ENCODE measurements around the gene CLDN3.
A peak's percentile ranks its signal among the peaks of the same experiment; 100 is the strongest.

Gene CLDN3

DNA sequence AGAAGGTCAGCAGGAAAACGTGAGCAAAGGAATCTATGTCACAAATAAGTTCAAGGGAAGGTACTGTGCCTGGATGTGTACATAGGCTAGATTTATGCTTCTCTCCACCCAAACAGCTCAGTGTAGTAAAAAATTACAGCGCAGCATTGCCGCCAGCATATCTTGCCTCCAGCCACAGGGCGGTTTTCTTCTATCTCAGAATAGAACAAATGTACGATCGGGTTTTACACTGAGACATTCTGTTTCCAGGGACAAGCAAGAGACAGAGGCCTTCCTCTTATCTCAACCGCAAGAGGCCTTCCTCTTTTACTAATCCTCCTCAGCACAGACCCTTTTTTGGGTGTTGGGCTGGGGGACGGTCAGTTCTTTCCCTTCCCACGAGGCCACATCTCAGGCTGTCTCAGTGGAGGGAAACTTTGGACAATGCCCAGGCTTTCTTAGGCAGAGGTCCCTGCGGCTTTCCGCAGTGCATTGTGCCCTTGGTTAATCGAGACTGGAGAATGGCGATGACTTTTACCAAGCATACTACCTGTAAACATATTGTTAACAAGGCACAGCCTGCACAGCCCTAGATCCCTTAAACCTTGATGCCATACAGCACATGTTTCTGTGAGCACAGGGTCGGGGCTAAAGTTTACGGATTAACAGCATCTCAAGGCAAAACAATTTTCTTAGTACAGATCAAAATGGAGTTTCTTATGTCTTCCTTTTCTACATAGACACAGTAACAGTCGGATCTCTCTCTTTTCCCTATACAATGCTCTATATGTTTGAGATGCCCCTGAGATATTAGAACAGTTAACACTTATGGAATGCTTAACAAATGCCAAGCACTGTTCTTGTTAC, 19.9 kb downstream of the CLDN3 start:
- H3K4me3 ChIP-seq (ENCODE audit: low read length), result no peak overlapping the region
- no peak for TF ChIP-seq ZNF274 (IDR thresholded peaks at IDR 0.05; ENCODE audit: low read depth, low read length)

DNA sequence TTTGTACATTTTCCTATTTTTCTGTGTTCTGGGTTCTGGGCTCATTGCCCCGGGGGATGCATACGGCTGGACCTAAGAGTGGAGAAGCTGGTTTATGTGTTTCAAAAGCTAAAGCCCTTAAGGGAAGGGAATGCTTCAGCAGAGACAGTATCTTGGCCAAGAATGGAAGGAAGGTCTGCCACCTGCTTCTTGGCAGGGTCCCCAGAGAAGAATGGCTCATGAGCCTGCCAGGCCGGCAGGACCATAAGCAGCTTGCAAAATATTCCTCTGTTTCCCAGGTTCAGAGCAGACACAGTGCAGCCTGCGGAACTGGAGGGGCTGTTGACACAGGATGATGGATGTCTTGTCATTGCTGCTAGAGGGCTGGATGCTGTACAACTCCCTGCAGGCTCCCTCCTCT, 23.7 kb downstream of the CLDN3 start:
- no peak for TF ChIP-seq ZNF274 (IDR thresholded peaks at IDR 0.05; ENCODE audit: low read depth, low read length)
- H3K4me3 ChIP-seq (ENCODE audit: low read length), result no peak overlapping the region

DNA sequence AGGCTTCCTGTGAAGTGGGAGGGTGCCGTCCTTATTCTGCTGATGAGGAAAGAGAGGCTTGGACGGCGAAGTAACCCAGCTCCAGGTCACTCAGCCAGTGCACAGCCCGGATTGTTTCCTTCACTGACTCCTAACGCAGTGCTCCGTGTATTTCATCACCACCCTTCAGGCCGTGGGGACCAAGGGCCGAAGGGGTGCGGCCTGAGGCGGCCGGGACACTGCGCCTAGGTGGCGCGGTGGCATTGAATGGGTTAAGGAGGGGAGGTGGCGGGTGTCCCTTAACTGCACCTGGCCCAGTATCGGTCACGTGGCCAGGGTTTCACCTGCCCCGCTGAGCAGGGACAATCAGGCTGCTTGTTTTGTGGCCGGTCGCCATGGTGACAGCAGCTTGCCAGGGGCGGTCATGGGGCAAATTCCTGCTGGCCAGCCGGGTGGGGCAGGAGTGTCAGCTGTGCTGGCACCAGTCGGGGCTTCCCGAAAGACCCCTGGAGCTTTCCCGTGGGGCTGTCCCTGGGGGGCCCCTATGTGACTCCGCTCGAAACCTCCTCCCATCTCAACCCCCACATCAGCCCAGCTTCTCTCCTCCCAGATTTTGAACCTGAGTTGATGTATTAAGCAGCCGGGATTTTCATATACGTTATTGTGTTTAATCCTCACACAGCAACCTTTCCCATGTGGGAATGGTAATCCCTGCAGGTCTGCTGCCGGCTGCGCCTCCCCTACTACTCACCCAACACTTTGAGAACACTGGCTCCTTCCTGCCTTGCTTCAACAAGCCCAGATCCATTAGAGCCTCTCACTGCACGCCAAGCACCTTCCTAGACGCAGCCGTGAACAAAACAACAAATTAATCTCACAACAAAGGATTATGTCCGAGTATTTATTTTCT, 27.1 kb downstream of the CLDN3 start:
- no peak overlapping the region for H3K4me3 ChIP-seq (ENCODE audit: low read length)
- TF ChIP-seq ZNF274 (IDR thresholded peaks at IDR 0.05; ENCODE audit: low read depth, low read length), result no peak

DNA sequence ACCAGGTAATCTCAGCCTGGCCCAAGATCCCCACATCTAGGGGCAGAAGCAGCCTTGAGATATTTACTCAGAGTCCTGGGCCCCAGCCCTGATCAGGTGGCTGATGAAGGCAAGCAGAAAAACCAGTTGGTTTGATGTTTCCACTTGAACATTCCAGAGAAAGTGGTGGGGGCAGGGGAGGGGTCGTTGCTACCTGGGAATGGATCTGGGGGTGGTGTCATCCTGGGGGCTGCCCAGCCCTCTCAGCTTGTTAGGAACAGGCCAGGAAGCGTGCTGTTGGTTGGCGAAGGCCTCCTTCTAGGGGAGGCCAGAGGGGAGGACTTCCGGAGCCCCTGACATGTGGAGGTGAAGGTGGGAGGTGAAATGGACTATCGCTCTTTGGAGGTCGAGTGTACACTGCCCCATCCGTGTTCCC, 27.7 kb downstream of the CLDN3 start:
- H3K4me3 ChIP-seq (ENCODE audit: low read length), result no peak overlapping the region
- no peak for TF ChIP-seq ZNF274 (IDR thresholded peaks at IDR 0.05; ENCODE audit: low read depth, low read length)

DNA sequence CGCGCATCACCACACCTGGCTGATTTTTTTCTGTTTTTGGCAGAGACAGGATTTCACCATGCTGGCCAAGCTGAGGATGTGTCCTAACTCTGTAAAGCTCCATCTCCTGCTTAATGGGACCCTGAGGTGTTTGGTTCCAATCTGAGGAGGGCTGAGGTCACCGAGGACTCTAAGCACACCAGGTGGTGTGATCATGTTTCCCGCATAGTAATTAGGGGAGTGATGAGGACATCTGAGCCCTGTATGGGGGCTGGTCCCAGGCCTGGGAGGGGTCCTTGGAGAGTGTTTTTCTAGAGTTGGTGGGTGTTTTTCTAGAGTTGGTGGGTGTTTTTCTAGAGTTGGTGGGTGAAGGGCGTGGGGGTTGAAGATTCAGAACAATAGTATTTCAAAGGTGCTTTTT, 28.5 kb downstream of the CLDN3 start:
- no peak overlapping the region for H3K4me3 ChIP-seq (ENCODE audit: low read length)
- TF ChIP-seq ZNF274 (IDR thresholded peaks at IDR 0.05; ENCODE audit: low read depth, low read length), result no peak

DNA sequence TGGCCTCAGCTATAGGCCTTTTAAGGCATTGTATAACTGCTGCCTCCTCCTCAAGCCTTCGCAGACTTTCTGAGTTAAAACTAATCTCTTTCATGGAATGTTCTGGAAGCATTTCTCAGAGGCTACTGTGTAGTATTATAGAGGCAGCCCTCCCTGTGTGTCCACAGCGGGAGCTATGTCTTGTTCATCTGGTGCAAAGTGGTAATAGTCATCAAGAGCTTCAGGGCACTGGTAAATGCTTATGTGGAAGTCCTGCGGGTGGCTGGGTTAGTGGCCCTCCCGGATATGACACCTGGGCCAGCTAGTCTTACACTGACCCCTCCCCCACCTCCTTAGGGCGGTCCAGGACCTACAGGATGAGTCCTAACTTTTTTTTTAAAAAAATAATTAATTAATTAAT, 29.3 kb downstream of the CLDN3 start:
- H3K4me3 ChIP-seq (ENCODE audit: low read length), result no peak overlapping the region
- no peak for TF ChIP-seq ZNF274 (IDR thresholded peaks at IDR 0.05; ENCODE audit: low read depth, low read length)

DNA sequence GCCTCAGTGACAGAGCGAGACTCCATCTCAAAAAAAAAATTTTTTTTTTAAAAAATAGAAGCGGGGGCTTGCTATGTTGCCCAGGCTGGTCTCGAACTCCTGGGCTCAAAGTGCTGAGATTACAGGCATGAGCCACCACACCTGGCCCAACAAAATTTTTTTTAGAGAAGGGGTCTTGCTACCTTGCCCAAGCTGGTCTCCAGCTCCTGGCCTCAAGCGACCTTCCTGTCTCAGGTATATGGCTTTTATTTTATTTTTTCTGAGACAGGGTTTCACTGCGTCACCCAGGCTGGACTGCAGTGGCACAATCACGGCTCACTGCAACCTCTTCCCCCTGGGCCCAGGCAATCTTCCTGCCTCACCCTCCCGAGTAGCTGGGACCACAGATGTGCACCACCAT, 29.9 kb downstream of the CLDN3 start:
- no peak for TF ChIP-seq ZNF274 (IDR thresholded peaks at IDR 0.05; ENCODE audit: low read depth, low read length)
- no peak overlapping the region for H3K4me3 ChIP-seq (ENCODE audit: low read length)

DNA sequence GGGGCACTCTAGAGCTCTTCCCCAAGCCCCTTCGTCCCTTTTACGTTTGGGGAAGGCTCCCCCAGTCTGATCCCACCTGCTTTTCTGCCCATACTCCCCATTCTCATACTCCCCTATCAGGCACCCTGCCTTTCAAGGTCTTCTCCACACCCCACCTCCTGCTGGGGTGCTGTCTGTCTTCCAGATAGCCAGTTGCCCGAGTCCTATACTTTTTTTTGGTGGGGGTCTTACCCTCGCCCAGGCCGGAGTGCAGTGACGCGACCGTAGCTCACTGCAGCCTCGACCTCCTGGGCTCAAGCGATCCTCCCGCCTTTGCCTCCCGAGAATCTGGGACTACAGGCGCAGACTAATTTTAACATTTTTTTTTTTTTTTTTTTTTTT, 30.7 kb downstream of the CLDN3 start:
- peak overlapping the region; percentile 79; the same call in 1 of the 2 replicates for H3K4me3 ChIP-seq (ENCODE audit: low read length)

DNA sequence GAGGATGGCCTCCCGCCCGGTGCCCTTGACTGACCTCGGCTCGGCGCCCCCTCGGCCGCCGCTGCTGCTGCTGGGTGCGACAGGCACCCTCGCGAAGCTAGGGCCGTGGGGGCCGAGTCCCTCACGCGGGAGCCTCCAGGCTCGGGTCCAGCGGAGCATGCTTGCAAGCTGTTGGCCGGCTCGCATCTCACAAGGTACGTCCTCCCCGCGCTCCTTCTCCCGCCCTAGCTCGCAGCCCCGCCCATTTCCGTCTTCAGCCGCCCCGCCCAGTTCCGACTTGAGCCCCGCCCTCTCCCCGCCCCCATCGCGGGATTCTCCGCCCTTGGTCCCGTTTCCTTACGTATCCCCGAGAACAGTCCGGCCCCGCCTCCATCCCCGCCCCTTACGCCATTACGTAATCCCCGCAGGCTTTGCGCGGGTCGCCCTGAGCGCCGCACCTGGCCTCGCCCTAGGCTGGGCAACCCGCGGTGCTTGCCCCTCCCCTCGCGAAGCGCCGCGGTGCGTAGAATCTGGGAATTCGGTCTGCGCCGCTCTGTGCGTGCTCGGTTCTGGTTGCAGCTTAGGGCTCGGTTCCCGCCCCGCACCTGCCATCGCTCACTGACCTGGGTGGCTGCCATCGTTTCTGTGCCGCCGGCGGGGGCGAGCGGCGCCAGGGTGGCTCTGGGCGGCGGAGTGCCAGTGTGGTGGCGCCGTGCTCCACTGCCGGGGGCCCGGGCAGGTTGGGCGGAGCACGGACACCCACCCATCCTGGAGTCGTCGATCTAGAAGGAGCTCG, 31.3 kb downstream of the CLDN3 start, which contains the start of gene ABHD11:
Gene ABHD11, minus strand, starts transcription at position 191 of the 775 bp plus-strand sequence. Its CDS starts 32 bp downstream, at position 159.
- peak within 1 kb of the TSS; percentile 83 for H3K4me3 ChIP-seq (ENCODE audit: low read length)
- no peak for TF ChIP-seq ZNF274 (IDR thresholded peaks at IDR 0.05; ENCODE audit: low read depth, low read length)

More for the DNA sequence above, 30.7 kb downstream of the CLDN3 start:
- no peak for TF ChIP-seq ZNF274 (IDR thresholded peaks at IDR 0.05; ENCODE audit: low read depth, low read length)

DNA sequence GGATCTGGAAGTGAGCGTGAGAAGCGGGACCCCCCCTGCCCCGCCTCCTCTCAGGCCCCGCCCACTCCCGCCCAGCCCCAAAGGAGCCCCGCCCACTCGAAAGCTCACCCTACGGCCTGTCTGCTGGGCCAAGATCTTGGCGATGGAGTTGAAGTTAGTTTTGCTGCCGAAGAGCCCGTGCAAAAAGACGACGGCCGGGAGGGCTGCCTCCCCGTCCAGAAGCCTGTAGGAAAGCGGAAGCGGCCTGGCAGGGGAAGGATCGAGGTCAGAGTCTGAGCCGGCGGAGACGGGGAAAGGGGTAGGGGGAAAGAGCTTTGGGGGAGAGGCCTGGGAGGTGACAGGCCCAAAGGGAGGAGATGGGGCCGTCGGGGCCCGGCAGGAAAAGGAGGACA, 31.9 kb downstream of the CLDN3 start:
- no peak for TF ChIP-seq ZNF274 (IDR thresholded peaks at IDR 0.05; ENCODE audit: low read depth, low read length)
- peak overlapping the region; percentile 83 for H3K4me3 ChIP-seq (ENCODE audit: low read length)

DNA sequence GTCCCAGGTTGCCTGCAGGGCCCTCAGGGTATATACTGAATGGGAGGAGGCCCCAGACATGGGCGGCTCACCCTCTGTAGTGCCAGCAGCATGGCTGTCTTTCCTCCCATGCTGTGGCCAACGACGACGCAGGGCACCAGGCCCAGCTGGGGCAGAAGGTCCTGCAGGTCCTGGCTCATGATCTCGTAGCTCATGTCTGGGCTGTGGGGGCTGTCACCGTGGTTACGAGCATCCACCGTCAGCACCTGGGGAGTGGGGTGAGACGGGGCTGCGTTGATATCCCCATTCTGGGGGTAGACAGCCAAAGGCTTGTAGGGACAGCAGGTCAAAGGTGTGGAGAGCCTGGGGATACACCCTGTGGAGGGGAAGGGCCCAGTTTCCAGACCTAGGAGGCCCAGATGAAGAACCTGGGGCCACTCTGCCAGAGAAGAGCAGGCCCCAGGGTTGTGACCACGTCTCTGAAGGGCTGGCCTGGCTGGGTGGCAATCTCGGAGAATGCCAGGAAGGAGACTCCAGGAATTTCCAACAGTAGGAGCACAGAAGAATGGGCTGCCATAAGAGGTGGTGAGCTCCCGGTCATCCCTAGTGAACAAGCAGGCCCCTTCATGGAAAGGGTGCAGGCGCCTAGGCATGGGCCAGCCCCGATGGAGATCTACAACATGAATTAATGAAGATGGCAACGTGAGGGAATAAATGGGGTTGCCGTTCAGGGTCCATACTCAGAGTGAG, 32.4 kb downstream of the CLDN3 start:
- no peak for TF ChIP-seq ZNF274 (IDR thresholded peaks at IDR 0.05; ENCODE audit: low read depth, low read length)
- no peak overlapping the region; the same call in 1 of the 2 replicates for H3K4me3 ChIP-seq (ENCODE audit: low read length)

DNA sequence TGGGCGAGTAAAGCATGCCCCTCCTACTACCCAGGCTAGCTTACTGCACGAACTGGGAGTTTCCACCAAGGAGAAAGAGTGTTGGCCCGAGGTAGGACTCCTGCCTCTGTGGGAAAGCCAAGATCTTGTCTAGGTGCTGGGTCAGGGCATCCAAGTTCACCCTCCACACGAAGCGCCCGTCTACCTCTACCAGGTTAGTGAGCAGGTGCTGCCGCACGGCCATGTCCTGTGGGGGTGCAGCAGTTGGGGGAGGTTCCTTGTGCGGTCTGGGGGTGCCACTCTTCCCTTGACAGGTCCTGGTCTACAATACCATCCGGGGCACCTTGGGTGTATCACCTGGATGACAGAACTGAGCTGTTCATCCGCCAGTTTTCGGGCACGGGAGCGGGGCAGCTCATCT, 33.2 kb downstream of the CLDN3 start:
- H3K4me3 ChIP-seq (ENCODE audit: low read length), result no peak overlapping the region
- TF ChIP-seq ZNF274 (IDR thresholded peaks at IDR 0.05; ENCODE audit: low read depth, low read length), result no peak

DNA sequence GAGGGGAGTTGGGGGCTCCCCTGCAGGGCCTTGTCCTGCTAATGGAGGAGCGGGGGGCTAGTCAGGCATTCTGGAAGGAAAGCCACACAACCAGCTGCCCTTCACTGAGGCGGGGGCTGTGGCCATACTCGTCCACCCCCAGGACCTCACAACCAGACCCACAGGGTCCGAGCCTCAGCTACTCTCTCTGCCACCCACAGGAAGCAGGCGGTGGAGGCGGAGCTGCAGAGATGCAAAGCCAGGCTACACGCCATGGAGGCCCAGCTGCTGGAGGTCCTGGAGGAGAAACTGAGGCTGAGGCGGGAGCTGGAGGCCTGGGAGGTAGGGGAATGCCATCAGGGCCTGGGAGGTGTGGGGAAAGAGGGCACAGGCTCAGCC, 34.6 kb downstream of the CLDN3 start:
- TF ChIP-seq ZNF274 (IDR thresholded peaks at IDR 0.05; ENCODE audit: low read depth, low read length), result no peak
- H3K4me3 ChIP-seq (ENCODE audit: low read length), result no peak overlapping the region

All from GM08714 (cell line).